ENCODE data around the gene DACH1. TPM values are rescaled to one million over a fixed set of nuclear protein-coding genes. Genes with fewer than 3 reads are reported as not detected.

Gene DACH1
- total RNA-seq, 4 donors from 2014 or later: 1.2 to 7.9 (median 4.4) TPM

- TF ChIP-seq CTCF (IDR thresholded peaks at IDR 0.05; ENCODE audit: low read depth): no peak
Measured at GRCh38 chr13:71643448-71643860, 223.6 kb downstream of the DACH1 start.

DNA sequence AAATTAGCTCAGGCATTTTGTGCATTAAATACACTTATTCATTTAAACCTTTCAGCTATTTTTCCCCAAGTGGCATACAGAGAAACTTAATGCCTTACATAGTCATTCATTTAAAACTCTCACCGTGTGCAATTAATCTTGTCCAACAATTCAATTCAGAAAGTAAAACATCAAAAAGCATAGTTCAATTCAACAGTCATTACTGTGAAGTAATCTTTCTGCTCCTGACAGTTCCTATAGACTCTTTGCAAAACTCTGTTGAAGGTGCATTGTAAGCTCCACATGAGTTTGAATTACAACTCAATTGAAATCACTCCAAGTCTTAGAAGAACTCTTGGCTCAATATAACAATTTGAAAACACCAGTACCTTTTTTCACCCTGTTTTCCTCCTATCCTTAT, 228.3 kb downstream of the DACH1 start:
- no peak for TF ChIP-seq CTCF (IDR thresholded peaks at IDR 0.05; ENCODE audit: low read depth)

DNA sequence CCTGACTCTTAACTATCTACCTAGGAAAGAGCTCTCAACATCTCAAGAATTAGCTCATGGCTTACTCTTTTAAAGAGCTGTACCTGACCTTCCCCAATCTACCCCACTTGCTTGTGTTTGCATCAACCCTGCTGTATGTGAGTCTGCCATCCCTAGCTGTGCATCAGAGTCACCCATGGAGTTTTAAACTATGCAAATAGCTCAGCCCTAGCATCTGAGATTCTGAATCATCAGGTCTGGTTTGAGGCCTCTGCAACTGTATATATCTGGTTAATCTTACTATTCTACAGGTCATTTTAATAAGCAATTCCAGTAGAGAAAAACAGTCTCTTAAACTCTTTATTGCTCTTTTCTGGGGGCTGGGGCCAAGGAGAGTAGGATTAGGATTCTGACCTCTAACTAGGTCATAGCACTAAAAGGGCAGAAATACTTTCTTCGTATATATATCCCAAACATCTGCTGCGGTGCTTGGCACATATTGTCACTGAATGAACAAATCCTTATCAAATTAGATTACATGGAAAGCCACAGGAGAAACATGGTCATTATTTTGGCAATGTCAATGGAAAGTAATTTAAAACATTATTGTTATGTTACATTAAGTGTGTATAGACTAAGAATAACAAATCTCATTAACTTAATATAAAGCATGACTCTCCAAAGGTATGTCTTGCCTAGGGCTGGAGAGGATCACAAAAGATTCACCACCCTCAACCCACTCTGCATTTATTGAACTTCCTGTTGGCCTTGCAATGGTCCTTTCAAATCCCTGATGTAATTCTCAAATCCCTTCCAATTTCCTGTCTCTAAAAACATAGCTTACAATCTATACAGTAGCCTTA, 232.2 kb downstream of the DACH1 start:
- TF ChIP-seq CTCF (IDR thresholded peaks at IDR 0.05; ENCODE audit: low read depth): no peak

DNA sequence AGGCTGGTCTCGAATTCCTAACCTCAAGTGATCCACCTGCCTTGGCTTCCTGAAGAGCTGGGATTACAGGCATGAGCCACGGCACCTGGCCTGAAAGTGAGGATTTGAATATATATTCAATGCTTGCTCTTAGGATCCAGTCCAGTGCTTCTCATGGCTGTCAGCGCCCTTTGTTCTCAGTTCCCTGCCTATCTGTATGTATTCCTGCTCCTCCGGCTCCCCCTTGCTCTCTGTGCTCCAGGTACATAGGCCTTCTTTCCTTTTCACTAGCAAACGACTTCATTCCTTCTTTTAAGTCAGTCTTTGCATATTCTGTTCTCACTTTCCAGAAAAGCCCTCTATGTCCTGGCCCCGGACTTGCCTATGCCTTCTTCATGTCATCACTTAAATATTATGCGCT, 232.8 kb downstream of the DACH1 start:
- TF ChIP-seq CTCF (IDR thresholded peaks at IDR 0.05; ENCODE audit: low read depth): no peak

DNA sequence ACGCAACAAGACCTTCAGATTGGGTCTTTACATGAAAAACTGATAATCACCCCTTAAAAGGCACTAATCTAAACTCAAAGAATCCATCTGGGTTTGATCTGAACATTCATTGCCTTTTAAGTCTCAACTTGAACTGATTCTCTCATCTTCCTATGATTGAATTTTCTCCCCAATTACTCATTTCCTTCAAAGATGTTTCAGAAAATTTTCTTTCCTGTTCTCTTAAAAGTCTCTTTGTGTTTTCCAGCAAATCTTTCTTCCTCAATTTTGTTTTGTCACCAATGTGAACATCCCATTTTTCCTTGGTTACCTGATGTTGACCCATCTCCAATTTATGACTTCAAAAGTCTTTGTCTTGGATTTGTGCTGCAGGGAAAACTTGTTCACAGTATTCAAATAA, 234.3 kb downstream of the DACH1 start:
- no peak for TF ChIP-seq CTCF (IDR thresholded peaks at IDR 0.05; ENCODE audit: low read depth)

GRCh38 chr13:71632206-71632605, 234.8 kb downstream of the DACH1 start:
- no peak for TF ChIP-seq CTCF (IDR thresholded peaks at IDR 0.05; ENCODE audit: low read depth)

- TF ChIP-seq CTCF (IDR thresholded peaks at IDR 0.05; ENCODE audit: low read depth): no peak
Measured at GRCh38 chr13:71629167-71629566, 237.8 kb downstream of the DACH1 start.
